ENCODE data around the gene TBC1D24. TPM values are rescaled to one million over a fixed set of nuclear protein-coding genes. Genes with fewer than 3 reads are reported as not detected.

Gene TBC1D24
- polyA plus RNA-seq, 1 experiment, result 9.2 TPM

- CTCF ChIA-PET, result interaction anchor here (0.6 to 2.2 kb wide), 3 partner anchors 12 to 159 kb away, joined by 3 to 14 read pairs (median 5); no protein-coding TSS in a partner anchor
- H3K36me3 ChIP-seq (ENCODE audit: control insufficient read depth, insufficient read depth, low read length), result peaks cover 5% of the 10 kb centered on the region
- POLR2A ChIA-PET, result no interaction called here
- no peak for DNase-seq (ENCODE audit: low read depth)
- TF ChIP-seq, protein P1, sequence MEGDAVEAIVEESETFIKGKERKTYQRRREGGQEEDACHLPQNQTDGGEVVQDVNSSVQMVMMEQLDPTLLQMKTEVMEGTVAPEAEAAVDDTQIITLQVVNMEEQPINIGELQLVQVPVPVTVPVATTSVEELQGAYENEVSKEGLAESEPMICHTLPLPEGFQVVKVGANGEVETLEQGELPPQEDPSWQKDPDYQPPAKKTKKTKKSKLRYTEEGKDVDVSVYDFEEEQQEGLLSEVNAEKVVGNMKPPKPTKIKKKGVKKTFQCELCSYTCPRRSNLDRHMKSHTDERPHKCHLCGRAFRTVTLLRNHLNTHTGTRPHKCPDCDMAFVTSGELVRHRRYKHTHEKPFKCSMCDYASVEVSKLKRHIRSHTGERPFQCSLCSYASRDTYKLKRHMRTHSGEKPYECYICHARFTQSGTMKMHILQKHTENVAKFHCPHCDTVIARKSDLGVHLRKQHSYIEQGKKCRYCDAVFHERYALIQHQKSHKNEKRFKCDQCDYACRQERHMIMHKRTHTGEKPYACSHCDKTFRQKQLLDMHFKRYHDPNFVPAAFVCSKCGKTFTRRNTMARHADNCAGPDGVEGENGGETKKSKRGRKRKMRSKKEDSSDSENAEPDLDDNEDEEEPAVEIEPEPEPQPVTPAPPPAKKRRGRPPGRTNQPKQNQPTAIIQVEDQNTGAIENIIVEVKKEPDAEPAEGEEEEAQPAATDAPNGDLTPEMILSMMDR (IDR thresholded peaks at IDR 0.05; ENCODE audit: insufficient read depth, low read depth, low read length), result peak; percentile 47
- no peaks in the 10 kb centered on the region for H3K27me3 ChIP-seq (ENCODE audit: control insufficient read depth, insufficient read depth, low read length)
- H3K4me3 ChIP-seq (ENCODE audit: low read depth, low read length), result peak overlapping the region; percentile 91
Observed at GRCh38 chr16:2428051-2428783, 46.7 kb upstream of the TBC1D24 start.

DNA sequence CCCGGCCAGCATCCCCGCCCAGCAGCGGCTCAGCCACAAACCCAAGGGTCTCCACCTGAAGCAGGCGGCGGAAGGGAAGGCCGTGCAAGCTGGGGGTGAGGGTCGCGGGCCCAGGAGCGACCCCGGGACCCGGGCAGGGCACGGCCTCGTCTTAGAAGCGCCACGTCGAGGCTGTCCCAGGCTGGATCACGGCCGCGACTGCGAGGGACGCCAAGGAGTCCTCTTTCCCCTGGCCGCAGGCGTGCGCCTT is 46.2 kb upstream of the TBC1D24 start:
- Histone ChIP-seq H3K4me3 (ENCODE audit: low read depth, low read length) (peak overlapping the region; percentile 91), H3K27me3 (ENCODE audit: control insufficient read depth, insufficient read depth, low read length) (no peaks in the 10 kb centered on the region), H3K36me3 (ENCODE audit: control insufficient read depth, insufficient read depth, low read length) (peaks cover 6% of the 10 kb centered on the region)
- CTCF ChIA-PET, result interaction anchor here (2.2 kb wide), 1 partner anchor 72 kb away, joined by 14 read pairs; no protein-coding TSS in a partner anchor
- no peak for DNase-seq (ENCODE audit: low read depth)
- TF ChIP-seq, protein P1 (IDR thresholded peaks at IDR 0.05; ENCODE audit: insufficient read depth, low read depth, low read length), result no peak
- POLR2A ChIA-PET, result no interaction called here

DNA sequence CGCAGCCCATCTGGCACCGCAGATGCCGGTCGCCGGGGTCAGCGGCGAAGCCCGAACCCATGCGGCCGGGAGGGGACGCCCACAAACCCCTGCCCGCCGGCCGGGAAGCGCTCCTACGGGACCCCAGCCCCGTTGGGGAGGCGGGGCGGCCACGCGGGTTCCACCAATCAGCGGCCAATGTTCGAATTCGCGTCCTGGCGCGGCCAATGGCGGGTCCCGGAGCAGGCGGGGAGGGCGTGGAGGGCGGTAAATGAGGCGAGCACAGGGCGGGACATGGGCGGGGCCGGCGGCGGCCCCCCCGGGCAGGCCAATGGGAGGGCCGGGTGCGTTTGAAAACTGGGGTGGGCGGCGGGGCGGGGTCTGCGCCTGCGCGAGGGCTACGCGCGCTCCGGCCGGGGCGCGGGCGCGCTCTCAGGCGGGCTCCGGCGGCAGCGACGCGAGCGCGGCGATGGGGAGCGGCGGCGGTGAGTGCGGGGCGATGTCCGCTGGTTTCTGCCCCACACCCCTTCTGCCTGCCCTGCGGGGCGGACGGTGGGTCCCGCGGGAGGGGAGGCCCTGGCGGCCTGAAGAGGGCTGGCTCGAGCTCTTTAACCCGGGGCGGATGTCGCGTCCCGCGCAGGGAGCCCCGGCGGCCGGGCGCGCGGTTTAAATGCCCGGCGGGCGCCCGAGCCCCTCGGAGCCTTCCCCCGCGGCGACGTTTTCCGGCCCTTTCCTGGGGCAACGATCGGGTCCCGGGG is 45.7 kb upstream of the TBC1D24 start, which contains the start of gene CCNF:
Gene CCNF, plus strand, starts transcription at position 414 of the 737 bp plus-strand sequence. Its CDS starts 35 bp downstream, at position 449.
- peak; percentile 67 for DNase-seq (ENCODE audit: low read depth)
- ChIA-PET CTCF (interaction anchor here (0.7 to 2.2 kb wide), 5 partner anchors 18 to 89 kb away, joined by 3 to 14 read pairs (median 4); partner anchors contain the start of gene ABCA3), POLR2A (no interaction called here)
- peaks cover 6% of the 10 kb centered on the region for H3K36me3 ChIP-seq (ENCODE audit: control insufficient read depth, insufficient read depth, low read length)
- H3K27me3 ChIP-seq (ENCODE audit: control insufficient read depth, insufficient read depth, low read length), result no peaks in the 10 kb centered on the region
- peak within 1 kb of the TSS; percentile 91 for H3K4me3 ChIP-seq (ENCODE audit: low read depth, low read length)
- TF ChIP-seq, protein P1 (IDR thresholded peaks at IDR 0.05; ENCODE audit: insufficient read depth, low read depth, low read length), result no peak

GRCh38 chr16:2429771-2430663 is 44.9 kb upstream of the TBC1D24 start:
- TF ChIP-seq, protein P1 (IDR thresholded peaks at IDR 0.05; ENCODE audit: insufficient read depth, low read depth, low read length), result peak; percentile 19; the same call in 1 of the 2 replicates
- DNase-seq (ENCODE audit: low read depth), result no peak
- POLR2A ChIA-PET, result no interaction called here
- Histone ChIP-seq H3K27me3 (ENCODE audit: control insufficient read depth, insufficient read depth, low read length) (no peaks in the 10 kb centered on the region), H3K4me3 (ENCODE audit: low read depth, low read length) (peak overlapping the region; percentile 80), H3K36me3 (ENCODE audit: control insufficient read depth, insufficient read depth, low read length) (peaks cover 6% of the 10 kb centered on the region)
- CTCF ChIA-PET, result interaction anchor here (0.7 to 1.8 kb wide), 6 partner anchors 17 to 90 kb away, joined by 3 to 5 read pairs (median 4); partner anchors contain the start of gene ABCA3

Data from BJ (cell line).